Measurements from ENCODE around the gene UFD1. TPM values are rescaled to one million over a fixed set of nuclear protein-coding genes. Genes with fewer than 3 reads are reported as not detected.

UFD1 gene
- total and polyA plus RNA-seq, 2 donors (not counting 1 experiment from before 2014, with no cell fraction given): 43.5 to 70.1 TPM

- Mint-ChIP-seq H3K27me3 (no peaks in the 10 kb centered on the region), H3K4me3 (no peak overlapping the region), H3K9me3 (ENCODE audit: insufficient read depth) (no peaks in the 10 kb centered on the region), H3K27ac (no peak overlapping the region), H3K4me1 (peaks cover 5% of the 10 kb centered on the region)
- Histone ChIP-seq H3K9me3 (ENCODE audit: control extremely low read depth in 1 of 3, control insufficient read depth in 2 of 3, insufficient read depth in 1 of 3, low read length in 2 of 3) (peaks cover 0 to 2% (median 0%) of the 10 kb centered on the region in 3 donors), H3K27me3 (replicated peaks in 1 of 4; ENCODE audit: control extremely low read depth in 1 of 4, control insufficient read depth in 3 of 4, insufficient read depth in 4 of 4, low read length in 3 of 4) (no peaks in the 10 kb centered on the region), H3K4me3 (ENCODE audit: control extremely low read depth in 1 of 5, extremely low read depth in 1 of 5, insufficient read depth in 1 of 5, low read depth in 2 of 5, low read length in 4 of 5) (no peak overlapping the region), H2AFZ (ENCODE audit: insufficient read depth, low read depth, low read length, poor library complexity, severe bottlenecking) (no peak overlapping the region), H3K4me2 (replicated peaks; ENCODE audit: low read depth, low read length, poor library complexity, severe bottlenecking) (no peak overlapping the region), H4K20me1 (ENCODE audit: control insufficient read depth, insufficient read depth, low read length, poor library complexity, severe bottlenecking) (no peaks in the 10 kb centered on the region), H3K27ac (ENCODE audit: low read length in 2 of 2) (no peak overlapping the region), H3K36me3 (replicated peaks in 1 of 2; ENCODE audit: control extremely low read depth in 1 of 2, control insufficient read depth in 1 of 2, extremely low read depth in 1 of 2, insufficient read depth in 2 of 2, low read length in 1 of 2) (no peaks in the 10 kb centered on the region), H3K9ac (ENCODE audit: low read length) (no peak overlapping the region), H3K79me2 (ENCODE audit: control insufficient read depth, insufficient read depth, low read length) (no peaks in the 10 kb centered on the region), H3K4me1 (ENCODE audit: control insufficient read depth in 2 of 2, insufficient read depth in 2 of 2, low read length in 2 of 2) (peaks cover 0 to 6% of the 10 kb centered on the region in 2 donors)
- intact Hi-C loops (cut with micrococcal nuclease): no loop called here
- CTCF ChIA-PET: no interaction called here
- TF ChIP-seq CTCF (IDR thresholded peaks at IDR 0.05) (no peak), EZH2 (IDR thresholded peaks at IDR 0.05; ENCODE audit: borderline replicate concordance, insufficient read depth, low read depth, low read length, poor library complexity, severe bottlenecking) (no peak)
- POLR2A ChIA-PET: no interaction called here
- ATAC-seq (ENCODE audit: low read depth) (no peak), DNase-seq (no peak)
- 95% methylated on average over 3 of the region's 3 CpGs for WGBS (ENCODE audit: insufficient coverage)
These were observed 30.2 kb upstream of the UFD1 start for GRCh38 chr22:19509191-19509590.

DNA sequence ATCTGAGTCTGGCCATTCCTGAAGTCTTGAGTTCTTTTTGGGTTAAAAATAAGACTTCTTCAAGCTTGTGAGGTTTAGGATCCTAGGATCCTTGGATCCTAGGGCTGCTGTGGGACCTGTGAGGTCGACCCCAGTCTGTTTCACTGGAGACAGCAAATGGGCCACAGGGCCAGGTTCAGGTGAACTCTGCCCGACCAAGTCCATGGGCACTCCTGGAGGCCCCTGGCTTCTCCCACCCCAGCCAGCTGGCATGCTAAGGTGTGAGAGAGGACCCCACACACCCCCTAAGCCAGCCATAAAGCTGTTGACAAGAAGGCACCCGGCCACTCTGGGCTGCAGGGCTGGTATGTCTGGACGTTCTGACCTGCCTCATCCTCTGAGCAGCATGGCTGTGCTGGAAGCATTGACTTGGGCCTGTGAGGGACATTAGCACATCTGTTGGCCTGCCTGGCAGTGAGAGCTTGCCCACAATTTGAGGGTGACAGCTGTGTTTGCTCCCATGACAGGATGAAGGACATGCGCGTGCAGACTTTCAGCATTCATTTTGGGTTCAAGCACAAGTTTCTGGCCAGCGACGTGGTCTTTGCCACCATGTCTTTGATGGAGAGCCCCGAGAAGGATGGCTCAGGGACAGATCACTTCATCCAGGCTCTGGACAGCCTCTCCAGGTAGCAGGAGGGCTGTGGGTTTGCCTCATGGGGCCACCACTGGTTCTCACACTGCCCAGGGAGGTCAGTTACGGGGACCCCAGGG lies 29.2 kb upstream of the UFD1 start:
- H3K4me1 ChIP-seq (ENCODE audit: control insufficient read depth in 2 of 2, insufficient read depth in 2 of 2, low read length in 2 of 2): peaks cover 0 to 6% of the 10 kb centered on the region in 2 donors
- TF ChIP-seq EZH2 (IDR thresholded peaks at IDR 0.05; ENCODE audit: borderline replicate concordance, insufficient read depth, low read depth, low read length, poor library complexity, severe bottlenecking) (no peak), CTCF (IDR thresholded peaks at IDR 0.05) (no peak)
- H3K27ac ChIP-seq (ENCODE audit: low read length in 2 of 2): no peak overlapping the region
- no peaks in the 10 kb centered on the region for H3K27me3 ChIP-seq (replicated peaks in 1 of 4; ENCODE audit: control extremely low read depth in 1 of 4, control insufficient read depth in 3 of 4, insufficient read depth in 4 of 4, low read length in 3 of 4)
- Mint-ChIP-seq H3K4me3 (no peak overlapping the region), H3K27me3 (no peaks in the 10 kb centered on the region), H3K27ac (no peak overlapping the region), H3K4me1 (peaks cover 5% of the 10 kb centered on the region), H3K9me3 (ENCODE audit: insufficient read depth) (no peaks in the 10 kb centered on the region)
- no peaks in the 10 kb centered on the region for H3K9me3 ChIP-seq (ENCODE audit: control extremely low read depth in 1 of 3, control insufficient read depth in 2 of 3, insufficient read depth in 1 of 3, low read length in 2 of 3)
- ATAC-seq (ENCODE audit: low read depth) (no peak), DNase-seq (no peak)
- no peak overlapping the region for H2AFZ ChIP-seq (ENCODE audit: insufficient read depth, low read depth, low read length, poor library complexity, severe bottlenecking)
- intact Hi-C loops (cut with micrococcal nuclease): no loop called here
- H3K4me3 ChIP-seq (ENCODE audit: control extremely low read depth in 1 of 5, extremely low read depth in 1 of 5, insufficient read depth in 1 of 5, low read depth in 2 of 5, low read length in 4 of 5): no peak overlapping the region
- CTCF ChIA-PET: no interaction called here
- POLR2A ChIA-PET: no interaction called here
- no peaks in the 10 kb centered on the region for H3K36me3 ChIP-seq (replicated peaks in 1 of 2; ENCODE audit: control extremely low read depth in 1 of 2, control insufficient read depth in 1 of 2, extremely low read depth in 1 of 2, insufficient read depth in 2 of 2, low read length in 1 of 2)
- H3K79me2 ChIP-seq (ENCODE audit: control insufficient read depth, insufficient read depth, low read length): no peaks in the 10 kb centered on the region
- H4K20me1 ChIP-seq (ENCODE audit: control insufficient read depth, insufficient read depth, low read length, poor library complexity, severe bottlenecking): no peaks in the 10 kb centered on the region
- WGBS (ENCODE audit: insufficient coverage): 97% methylated on average over 10 of the region's 10 CpGs
- no peak overlapping the region for H3K9ac ChIP-seq (ENCODE audit: low read length)
- H3K4me2 ChIP-seq (replicated peaks; ENCODE audit: low read depth, low read length, poor library complexity, severe bottlenecking): no peak overlapping the region
